Limb (tissue), 2 donors: Measurements from ENCODE around the gene CCL3.
"Not testable (repeated sequence)": the region's sequence is repeated elsewhere in the genome, so short reads cannot be mapped to it uniquely, and the experiment has no call there.

Experiments
- DNase-seq, 2 donors: peaks; one replicate each; pipeline ENCODE4 v3.0.0-alpha.2; 2016; ENCODE audit errors: extremely low spot score in 2 of 2

The CCL3 gene

DNA sequence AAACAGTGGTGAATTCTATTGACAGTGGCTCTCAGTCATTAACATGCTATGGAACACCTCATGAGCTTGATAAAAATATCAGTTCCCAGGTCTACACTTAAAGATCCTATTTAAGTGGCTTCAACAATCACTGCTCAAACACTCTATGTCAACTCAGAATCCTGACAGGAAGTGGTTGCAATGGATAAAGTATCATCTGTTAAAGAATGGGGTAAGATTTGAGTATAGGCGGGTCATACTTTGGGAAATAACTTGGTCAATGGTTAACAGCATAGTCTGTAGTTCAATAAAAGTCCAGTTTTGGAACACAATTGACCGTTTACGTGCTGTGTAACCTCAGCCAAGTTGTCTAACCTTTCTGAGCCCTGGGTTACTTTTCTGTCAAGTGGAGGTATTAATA, 2.5 kb downstream of the CCL3 start:
- DNase-seq, result not testable (repeated sequence)

DNA sequence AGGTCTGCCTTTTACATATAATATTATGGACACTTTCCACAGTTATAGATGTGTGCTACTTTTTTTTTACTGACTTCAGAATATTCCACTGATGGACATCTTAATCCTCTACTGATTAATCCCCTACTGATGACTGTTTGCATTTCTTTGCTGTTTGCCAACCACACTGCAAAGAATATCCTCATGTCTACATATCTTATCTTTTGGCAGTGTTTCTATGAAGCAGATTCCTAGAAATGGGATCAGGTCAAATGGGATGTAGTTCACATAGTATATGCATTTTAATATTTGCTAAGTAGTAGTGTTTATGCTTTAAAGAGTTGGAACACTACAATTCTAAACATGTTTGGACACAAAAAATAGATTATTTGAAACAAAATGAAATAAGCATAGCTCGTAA, 3.2 kb downstream of the CCL3 start:
- DNase-seq, result no peak

DNA sequence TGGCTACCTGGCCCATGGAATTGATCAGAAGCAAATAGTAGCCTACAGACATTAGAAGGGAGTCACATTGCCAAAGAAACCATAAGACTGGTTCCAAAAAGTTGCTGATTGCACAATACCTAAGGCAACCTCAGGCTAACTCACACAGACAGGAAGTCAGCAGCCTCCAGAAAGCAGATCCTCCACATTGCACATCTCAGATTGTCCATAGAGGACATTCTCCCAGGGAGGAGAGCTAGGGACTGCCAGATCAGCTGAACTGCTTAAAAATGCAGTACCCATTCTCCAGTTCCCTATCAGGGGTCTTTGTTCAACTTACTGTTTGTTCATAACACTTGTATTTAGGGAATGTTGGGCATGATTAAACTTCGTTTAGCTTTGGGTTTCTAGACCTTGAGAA, 4.2 kb downstream of the CCL3 start:
- DNase-seq, result no peak

DNA sequence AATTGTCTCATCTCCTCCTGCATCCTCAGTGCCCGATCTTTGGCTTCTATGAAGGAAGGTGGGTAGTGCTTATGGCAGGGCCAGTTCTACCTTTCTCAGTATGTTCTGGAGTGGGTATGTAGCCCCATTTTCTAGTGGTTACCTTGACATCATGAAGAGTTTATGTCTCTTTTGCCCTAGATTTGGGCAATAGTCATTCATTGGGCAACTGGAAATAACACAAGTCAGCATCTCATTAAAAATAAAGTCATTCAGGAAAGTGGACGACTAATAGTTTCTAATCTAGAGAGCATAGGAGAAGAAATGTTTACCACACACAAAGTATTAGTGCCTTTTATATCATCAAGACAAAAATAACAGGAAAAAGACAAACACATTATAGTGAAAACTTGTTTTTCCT, 6.3 kb downstream of the CCL3 start:
- DNase-seq, result not testable (repeated sequence)

DNA sequence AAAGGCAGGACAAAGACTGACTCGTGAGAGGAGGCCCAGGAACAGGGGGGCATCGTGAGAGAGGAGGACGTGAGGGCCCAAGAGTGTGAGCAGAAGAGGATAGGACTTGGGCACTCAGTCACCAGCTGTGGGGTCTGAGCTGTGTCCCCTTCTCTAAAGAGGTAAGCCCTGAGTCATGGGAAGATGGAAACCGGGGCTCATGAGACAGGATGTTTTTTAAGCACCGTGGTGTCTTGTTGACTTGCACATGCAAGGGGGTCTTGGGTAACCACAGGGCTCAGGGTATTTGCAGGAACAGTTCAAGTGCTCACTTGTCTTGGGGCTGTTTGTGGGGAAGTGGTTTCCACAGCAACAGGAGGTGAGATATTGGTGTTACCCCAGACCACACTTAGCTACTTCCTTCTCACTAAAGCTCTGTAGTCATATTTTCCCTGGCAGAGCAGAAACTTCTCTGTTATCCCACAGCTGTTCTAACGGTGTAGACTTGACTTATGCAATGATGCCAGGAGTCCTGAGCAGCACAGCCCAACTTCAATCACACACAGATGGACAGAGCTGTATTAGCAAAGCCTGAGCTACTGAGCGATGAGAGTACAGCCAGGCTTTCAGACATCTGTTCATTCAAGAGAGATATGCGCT, 7.3 kb downstream of the CCL3 start:
- peak in 1 of 2 donors; percentile 5 for DNase-seq

DNA sequence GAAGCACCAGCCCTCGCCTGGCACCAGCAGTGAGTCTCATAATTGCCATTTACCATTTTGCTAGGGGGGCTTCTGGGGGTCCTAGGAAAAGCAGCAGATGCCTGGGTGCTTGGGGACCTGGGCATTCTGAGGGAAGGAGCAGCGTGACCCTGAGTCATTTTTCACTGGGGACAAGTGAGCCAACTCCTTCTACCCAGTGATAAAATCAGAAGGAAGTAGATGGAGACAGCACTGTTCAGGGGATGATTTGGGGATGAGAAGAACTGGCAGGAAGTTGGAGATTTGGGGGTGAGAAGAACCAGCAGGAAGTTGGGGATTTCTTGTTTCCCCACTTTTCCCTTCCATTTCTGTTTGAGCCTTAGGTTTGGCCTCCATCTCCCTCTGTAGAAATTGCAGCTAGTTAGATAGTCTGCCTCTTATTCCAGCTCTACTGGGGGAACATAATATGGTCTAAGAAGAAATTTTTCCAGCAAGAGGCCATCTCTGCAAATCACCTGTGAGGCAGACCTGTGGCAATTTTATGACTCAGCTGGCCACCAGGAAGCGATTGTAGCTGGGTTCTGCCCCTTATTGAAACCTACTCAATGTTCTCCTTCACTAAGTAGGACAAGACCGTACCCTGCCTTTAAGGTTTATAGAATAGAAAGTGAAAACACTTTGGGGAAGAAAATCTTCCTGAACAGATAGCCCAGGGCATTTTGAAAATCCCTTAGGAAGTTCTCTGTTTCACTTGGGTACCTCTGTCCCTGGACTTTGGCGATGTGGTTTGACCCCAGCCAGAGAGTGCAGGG, 8.1 kb downstream of the CCL3 start:
- DNase-seq, result not testable (repeated sequence)

DNA sequence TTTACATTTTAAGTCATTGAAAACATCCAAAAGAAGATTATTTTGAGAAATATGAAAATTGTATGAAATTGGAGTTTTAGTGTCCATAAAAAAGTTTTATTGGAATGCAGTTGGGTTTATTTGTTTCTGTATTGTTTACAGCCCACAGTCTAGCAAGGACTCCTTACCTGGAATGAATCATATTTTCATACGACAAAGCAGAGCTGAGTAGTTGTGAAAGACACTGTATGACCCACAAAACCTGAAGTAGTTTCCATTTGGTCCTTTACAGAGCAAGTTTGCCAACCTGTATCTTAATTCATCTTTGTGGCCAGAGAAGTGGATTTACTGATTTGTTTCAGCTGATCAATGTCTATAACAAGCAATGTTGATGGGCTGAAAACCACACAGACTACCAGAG, 15.6 kb downstream of the CCL3 start:
- DNase-seq, result no peak

DNA sequence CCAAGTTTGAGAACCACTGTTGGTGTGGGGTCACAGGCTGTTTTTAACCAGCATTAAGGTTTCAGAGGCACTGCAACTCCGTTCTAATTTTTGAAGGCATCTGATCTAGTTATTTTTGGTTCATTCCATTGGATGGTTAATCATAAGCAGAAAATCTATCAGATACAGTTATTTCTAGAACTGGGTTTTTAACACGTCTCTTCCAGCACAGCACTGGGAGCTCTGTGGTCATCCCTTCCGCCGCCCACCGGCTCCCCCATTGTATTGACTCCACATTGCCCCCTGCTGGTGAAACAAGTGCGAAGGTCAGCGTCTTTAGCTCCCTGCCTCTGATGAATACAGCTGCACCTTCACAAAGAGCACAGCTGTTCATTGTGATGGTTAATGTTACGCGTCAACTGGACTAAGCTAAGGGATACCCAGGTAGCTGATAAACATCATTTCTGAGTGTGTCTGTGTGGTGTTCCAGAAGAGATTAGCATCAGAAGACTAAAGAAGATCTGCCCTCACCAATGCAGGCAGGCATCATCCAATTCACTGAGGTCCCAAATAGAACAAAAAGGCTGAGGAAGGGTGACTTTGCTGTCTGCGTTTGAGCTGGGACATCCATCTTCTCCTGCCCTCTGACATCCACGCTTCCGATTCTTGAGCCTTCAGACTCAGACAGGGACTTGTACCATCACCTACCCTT, 17.4 kb downstream of the CCL3 start:
- no peak for DNase-seq

DNA sequence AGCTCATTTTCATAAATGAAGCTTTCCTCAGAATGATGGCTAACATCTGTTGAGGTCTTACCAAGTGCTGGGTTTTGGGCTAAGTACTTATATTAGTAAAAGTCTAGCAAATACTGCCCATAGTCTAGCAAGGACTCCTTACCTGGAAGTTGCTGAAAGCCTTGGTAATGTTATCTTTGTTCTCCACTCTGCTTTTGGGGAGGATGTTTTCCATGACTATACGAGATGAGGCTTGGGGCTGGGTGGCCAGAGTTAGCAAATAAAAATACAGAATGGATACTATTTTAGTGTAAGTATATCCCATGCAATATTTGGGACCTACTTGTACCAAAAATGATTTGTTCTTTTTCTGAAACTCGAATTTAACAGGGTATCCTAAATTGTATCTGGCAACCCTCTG, 18.2 kb downstream of the CCL3 start:
- no peak for DNase-seq

DNA sequence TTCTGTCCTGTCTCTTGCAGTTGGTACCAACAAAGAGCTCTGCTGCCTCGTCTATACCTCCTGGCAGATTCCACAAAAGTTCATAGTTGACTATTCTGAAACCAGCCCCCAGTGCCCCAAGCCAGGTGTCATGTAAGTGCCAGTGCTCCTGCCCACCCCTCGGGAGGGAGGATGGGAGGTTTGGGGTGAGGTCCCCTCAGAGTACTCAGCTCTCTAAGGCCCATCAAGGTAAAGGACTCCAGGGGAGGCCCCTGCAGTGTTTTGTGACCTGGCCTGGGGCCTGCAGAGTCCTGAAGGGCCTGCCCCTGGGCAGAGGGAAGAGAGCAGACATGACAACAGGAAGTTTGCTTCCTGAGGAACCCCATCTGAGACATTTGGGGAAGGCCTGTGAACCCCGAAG, 19.5 kb downstream of the CCL3 start:
- no peak for DNase-seq

DNA sequence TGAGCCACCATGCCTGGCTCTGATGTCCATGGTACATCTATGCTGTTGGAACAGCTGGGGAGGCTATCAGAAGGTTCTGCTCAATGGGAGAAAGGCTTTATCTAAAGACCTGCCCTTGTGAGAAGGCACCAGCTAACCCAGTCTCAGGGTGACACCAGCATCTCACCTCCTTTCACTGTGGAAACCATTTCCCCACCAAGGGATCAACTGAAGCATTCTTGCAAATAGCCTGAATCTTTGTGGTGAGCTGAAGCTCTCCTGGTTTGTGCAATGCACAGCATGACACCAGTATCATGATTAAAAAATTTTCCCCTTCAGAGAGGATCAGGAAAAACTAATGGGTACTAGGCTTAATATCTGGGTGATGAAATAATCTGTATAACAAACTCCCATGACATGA, 20.8 kb downstream of the CCL3 start:
- no peak for DNase-seq

DNA sequence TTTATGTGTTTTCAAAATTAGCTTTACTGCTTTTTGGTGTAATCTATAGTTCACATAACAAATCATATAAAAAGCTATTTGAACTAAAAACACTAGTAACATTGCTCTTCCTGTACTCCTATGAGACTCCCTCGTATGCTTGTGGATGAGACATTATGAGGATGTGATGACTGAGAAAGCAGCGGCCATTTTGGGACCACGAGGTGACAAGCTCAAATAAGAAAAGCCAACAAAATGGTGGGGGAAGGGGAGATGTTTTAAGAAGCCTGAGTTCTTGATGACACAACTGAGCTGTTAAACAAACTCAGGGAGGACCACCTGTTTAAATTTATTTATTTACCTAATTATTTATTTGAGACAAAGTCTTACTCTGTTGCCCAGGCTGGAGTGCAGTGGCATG, 21.4 kb downstream of the CCL3 start:
- no peak for DNase-seq

DNA sequence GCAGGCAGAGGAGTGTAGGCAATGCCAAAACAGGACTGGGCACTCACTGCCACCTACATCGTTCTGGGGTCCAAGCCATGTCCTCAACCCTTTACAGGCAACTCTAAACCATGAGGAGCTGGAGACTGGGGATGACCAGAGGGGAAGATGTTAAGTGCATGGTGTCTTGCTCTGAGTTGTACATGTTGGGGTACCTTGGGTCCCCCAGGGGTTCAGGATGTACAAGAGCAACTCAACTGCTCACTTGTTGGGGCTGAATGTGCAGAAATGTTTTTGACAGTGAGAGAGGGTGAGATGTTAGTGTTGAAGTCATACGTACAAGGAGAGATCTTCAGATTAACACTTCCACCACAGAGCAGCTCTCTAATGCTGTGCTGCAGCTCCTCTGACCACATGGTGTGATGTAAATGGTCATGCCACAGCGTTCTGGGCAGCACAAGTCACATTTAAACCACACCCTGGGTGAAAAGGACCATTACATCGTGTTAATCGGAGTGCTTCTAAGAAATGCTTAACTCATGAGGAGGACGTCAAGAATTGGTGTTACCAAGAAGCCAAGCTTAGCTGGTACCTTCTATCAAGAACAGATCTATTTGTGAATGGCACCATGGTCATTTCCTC, 23.5 kb downstream of the CCL3 start:
- no peak for DNase-seq

DNA sequence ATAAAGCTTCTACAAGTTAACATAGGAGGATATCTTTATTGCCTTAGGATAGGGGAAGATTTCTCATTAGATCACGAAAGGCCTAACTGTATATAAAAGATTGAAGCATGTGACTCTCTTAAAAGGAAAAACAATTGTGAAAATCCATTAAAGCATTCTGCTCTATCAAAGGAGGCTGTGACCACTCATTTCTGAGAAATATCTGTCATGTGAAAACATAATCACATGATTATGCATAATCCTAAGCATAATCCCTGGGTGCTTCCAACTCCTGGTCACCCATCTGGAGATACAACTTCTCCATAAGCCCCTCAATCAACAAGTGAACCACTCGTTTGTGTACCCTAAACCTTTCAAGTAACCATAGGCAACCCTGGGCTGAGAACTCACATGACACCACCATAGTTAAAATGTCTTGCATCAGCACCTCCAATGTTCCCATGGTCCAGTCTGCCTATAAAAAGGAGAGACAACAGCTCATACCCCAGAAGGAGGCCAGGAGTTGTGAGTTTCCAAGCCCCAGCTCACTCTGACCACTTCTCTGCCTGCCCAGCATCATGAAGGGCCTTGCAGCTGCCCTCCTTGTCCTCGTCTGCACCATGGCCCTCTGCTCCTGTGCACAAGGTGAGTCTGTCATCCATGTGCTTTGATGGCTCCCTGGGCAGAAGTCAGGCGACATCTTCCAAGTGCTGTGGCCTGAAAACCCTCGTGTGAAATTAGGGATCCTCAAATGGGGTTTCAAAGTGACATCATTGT, 26.0 kb downstream of the CCL3 start, which contains the start of gene CCL18:
CCL18 (plus strand) TSS at position 487 of the 756 bp plus-strand sequence; CDS start at position 558, 71 bp downstream.
- no peak for DNase-seq

DNA sequence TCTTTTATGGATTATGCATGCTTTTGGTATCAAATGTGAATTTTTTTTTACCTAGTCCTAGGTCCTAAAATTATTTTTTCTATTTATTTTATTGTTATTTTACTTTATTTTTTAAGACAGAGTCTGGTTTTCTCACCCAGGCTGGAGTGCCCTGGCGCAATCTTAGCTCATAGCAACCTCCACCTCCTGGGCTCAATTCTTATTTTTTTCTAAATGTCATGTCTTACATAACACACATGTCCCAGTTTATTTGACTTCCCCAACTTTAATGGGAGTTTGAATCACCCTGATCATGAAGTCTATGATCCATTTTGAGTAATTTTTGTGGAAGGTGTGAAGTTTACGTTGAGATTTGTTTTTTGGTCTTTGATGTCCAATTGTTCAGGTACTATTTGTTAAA, 29.1 kb downstream of the CCL3 start:
- no peak for DNase-seq

DNA sequence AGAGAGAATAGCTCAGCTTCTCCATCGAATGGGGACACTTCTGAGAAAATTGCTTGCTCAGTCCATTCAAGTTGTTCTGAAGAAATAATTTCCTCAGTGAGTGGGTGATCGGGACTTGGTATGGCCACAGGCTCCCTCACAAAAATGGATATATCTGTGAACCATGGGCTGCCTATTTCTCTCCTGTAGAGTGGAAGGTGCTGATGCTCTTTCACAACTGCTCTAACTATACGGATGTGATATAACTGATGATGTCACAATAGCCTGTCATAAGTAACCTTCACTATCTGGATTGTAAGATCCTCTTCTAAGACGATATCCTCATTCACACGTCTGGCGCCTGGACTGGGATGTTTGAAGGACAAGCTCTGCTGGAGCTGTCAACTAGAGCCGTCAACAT, 30.5 kb downstream of the CCL3 start:
- no peak for DNase-seq

DNA sequence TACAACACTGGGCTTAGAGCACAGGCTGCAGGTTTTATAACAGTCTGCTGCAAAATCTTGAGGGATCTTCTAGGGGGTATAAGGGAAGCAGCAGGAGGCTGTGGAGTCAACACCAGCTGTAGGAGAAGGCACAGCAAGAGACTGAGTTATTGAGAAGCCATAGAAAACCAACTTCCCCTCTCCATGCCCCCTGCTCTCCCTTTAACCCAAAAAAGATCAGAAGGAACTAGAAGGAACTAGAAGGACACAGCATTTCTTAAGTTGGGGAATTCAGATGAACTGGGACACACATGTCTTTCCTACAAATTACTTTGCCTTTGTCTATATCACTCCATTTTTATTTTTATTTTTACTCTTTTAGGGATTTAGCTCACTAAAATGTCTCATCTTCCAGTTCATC, 32.0 kb downstream of the CCL3 start:
- no peak for DNase-seq

DNA sequence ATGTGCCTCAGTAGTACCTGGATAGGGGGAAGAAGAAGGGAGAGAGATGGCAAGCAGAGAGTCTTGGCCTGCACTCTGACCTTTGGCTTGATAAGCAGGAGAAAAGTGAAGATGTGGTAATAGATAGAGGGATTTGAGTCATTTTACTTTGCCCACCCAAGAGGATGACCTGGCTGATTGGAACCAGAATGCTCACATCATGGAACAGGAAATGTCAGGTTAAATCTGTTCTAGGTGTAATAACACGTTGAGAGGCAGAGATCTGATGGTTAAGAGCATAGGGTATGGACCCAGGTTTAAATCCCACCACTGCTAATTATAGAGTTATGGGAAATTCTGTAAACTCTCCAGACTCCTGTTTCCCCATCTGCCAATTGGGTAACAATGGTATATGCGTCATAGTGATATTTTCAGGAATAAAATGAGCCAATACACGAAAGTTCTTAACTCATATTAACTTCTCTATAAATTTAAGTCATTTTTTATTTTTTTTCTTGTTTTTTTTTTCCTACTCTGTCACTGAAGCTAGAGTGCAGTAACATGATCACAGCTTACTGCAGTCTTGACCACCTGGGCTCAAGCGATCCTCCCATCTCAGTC, 33.9 kb downstream of the CCL3 start:
- DNase-seq, result no peak

DNA sequence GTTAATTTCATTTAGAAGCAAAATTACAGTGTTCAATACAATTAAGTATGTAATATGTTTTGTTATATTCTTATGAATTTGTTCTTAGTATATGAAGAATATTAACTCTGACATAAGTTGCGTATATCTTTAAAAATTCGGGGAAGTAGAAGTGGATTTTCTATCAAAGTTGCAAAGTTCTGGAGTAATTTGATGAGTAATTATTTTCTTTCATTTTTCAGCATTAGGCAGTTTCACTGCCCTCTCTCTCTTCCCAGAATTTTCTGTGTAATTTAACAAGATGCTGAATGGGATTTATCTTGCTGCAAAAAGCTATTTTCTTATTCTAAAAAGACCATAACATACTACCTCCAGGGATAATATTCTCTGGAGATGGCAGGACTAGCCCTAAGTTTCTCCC, 34.8 kb downstream of the CCL3 start:
- DNase-seq, result no peak

DNA sequence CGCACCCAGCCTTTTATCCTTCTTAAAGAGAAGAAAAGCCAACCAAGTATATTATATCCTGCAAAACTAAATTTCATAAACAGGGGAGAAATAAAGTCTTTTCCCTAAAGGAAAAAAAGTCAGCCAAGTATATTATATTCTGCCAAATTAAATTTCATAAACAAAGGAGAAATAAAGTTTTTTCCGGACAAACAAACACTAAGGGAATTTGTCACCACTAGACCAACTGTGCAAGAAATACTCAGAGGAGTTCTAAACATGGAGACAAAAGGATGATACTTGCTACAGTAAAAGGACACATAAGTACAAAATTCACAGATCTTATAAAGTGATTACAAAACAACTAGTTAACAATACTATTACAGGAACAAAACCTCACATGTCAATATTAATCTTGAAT, 40.3 kb downstream of the CCL3 start:
- DNase-seq, result no peak

DNA sequence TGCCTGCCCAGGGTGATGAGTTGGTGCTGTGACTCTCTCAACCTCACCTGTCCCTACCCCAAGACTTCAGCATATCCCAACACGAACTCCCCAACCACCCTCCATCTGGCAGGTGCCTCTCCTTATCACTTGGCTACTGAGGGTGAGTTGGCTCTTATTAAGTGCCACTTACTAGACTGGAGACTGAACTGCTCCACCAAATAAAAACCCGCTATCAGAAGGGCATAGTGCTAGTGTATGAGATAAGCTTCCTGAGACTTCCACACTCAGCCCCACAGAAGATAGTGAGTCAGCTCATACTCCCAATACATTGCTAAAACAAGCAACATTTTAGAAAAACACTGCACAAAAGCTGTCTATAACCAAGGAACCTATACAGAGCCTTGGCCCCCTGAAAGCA, 41.9 kb downstream of the CCL3 start:
- DNase-seq, result no peak
